HG03521 (cell line): Measurements from ENCODE around the gene INSC.

Source experiments
- ATAC-seq: cut with Tn5 transposase; IDR thresholded peaks from one replicate; pipeline ENCODE4 v1.9.1; 2021; ENCODE audit warnings: mild to moderate bottlenecking, moderate library complexity; ENCODE audit not compliant: unreplicated experiment

The INSC gene

DNA sequence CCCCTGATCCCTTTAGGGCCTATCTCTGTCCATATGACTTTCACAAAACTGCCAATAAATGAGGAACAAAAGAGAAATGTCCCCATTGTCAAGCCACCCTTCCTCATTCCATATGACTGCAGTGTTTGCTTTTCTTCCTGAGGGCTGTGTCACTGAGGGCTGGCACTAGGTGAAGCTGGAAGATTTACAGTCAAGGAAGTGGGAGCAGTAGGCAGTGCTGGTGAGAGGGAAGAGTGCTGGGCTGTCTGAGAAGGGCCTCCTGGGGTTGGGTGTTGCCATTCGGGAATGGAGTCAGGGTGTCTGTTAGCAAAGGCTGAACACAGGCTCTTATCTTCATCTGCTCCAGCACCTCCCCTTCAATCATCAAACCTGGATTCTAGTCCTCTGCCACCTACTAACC, 30.9 kb downstream of the INSC start:
- no peak for ATAC-seq

DNA sequence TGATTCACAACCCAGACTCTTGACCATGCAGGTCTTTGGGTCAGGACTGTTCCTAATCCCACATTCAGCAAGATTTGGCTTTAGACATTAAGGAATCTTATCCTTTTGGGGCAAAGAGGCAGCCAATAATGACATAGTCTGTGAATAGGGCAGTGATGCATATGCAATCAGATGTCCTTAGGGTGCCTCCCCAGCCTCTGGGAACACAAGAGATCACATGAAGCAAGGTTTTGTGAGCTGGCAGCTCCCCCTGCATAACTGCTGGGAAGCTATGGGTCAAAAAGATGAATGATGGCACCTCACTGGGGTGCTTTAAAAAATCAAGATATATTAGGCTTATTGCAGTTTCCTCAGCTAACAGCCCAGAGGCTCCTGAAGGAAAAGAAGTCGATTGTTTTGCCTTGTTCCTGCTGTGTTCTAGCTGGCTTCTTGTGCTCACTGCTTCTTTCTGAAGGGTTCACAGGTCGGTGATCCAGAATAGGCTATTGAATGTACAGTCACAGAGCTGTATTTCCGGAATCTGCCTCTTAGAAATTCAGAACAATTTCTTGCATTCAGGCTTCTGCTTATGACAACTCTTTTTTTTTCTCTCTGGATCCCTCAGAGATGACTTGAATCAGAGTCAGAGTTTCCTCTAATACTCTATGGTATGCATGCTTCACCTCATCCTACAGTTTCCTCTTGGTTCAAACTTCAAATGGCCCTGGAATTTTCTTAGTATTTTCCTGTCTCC, 31.7 kb downstream of the INSC start:
- no peak for ATAC-seq

DNA sequence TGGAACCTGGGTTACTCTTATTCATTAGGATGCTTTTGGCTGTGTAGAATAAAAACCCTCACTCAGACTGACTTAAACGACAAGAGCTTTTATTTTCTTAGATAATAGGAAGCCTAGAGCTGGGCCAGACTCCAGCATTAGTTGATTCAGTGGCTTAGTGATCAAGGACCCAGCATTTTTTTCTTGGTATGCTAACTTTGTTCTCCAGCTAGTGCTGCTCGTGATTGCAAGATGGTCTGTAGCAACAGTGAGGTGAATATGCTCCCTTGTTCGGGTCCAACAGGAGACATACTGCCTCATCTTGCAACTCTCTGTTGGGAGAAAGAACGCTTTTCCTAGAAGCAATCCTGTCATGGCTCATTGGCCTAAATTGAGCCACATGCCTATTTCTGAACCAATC, 33.4 kb downstream of the INSC start:
- ATAC-seq: no peak

DNA sequence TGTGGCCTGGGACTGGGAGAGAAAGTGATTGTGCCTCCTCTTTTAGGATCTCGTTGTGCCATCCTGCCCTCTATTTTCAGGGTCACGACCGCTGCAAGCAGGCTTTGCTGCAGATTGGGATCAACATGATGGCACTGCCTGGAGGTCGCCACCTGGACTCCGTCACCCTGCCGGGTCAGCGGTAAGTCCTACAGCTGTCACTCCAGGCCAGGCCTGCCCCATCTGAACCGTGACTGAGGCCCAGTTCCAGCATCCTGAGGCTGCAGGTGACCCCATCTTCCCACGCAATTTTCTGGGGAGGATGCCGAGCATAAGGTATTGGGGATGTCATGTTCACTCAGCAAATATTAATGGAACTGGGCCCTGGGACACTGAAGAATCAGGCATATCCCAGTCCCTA, 34.3 kb downstream of the INSC start:
- no peak for ATAC-seq

DNA sequence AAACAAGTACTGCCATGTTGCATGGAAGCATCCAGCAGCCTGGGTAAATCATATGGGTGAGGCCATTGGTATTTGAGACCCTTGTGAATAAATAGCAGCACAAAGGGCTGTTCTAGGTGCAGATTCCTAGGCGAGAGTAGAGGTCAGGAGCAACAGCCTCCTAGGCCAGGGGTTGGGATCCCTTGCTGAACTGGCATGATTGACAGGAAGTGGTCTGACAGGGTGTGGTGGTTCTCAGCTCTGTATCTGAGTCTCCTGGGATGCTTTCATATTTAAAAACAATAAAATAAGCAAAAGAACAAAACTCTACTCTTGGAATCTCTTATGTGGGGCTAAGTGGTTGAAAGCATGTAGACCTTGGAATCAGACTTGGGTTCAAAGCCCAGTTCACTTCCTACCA, 35.8 kb downstream of the INSC start:
- no peak for ATAC-seq

DNA sequence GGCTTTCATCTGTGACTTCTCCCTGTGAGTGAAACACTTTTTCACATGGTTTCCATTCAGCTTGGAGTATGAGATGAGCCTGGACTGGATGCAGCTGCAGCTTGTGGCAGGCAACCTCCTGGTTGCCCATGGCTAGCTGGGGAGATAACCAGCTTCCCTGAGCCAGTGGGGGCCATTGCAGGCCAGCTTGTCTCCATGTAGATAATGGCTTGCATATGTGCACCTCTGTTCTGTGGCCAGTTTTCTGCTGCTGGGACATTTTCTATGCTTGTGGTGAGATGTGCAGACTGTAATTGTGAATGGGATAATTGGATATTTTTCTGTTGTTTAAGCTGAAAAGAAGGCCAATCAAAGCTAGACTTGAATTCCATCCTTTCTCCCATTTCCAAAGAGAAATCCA, 38.5 kb downstream of the INSC start:
- ATAC-seq: no peak

DNA sequence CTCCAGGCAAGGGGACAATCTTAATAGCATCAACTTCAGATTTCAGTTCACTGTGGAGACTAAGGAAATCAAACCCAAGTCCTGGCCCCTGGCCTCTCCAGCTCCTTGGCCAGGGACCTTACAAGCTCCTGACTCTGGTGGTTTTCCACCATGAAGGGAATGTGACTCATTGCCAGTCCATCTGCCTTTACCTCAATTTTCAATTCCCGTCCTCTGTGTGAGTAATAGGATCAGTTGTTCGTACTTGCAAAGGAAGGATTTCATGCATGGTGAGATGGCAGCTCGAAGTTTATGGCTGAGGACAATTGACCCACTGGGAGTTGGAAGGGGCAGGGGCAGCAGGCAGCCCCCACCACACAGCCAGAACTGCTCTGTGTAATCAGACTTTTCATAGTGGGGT, 42.5 kb downstream of the INSC start:
- ATAC-seq: no peak

DNA sequence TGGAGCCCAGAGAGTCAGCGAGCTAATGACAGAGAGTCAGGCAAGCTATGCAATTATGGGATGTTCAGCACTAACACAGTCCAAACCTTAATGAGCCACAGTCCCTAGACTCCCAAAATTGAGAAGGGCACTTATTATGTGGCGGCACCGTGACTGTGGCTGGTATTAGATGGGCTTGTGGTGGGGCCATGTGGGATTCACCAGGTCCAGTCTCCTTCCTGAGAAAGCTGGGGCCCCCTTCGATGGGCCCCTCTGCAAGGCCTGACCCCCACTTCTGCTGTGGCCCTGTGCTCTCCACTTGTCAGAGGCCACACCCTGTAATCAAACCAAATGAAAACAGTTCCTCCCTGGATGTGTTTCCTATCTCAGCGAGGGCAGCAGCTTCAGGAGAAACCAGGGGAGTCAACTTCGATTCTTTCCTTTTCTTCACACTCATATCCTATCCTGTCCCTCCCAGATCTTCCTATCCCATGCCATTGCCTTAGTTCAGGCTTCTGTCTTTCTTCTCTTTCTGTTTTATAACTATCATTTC, 42.9 kb downstream of the INSC start:
- ATAC-seq: no peak

DNA sequence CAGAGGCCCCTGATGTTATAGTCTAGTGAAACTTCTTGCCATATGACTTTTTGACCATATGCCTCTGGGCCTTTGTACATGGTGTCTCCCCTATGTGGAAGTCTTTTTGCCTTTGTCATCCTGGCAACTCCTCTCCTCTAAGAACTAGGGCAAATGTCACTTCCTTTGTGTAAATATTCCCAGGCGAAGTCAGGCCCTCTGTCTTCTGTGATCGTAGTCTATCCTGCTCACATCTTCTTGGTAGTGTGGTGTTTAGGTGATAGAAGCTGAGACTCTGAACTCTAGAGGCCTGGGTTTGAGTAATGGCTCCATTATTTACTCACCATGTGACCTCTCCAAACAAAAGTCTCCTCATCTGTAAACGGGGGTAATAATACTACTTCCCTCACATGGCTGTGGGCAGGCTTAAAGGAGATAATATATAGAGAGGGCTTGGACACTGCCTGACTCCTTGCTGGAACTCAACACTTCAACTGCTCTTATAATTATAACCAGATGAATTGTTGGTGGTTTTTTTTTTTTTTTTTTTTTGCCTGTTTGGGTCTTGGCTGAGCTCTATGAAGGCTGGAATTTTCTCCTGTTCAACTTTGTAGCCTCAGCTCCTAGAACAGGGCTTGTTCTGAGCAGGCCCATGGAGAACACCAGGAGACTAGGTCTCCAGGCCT, 43.8 kb downstream of the INSC start:
- ATAC-seq: no peak

DNA sequence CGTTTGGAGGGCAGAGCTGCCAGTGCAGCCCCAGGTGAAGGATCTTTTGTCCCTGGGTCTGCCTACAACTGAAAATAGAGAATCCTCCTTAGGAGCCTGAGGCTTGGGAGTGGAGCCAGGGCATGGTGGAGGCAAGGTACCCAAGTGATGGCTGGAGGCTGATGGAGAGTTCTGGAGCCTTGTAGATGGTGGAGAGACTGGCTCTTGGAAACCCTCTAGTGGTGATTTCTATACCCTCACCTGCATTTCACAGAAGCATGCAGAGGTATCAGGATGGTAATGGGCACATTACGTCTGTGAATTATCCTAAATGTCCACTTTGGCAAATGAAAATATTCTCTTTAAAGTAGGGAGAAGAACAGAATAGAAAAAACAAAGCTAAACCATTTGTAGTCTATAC, 44.4 kb downstream of the INSC start:
- peak; percentile 89 for ATAC-seq

DNA sequence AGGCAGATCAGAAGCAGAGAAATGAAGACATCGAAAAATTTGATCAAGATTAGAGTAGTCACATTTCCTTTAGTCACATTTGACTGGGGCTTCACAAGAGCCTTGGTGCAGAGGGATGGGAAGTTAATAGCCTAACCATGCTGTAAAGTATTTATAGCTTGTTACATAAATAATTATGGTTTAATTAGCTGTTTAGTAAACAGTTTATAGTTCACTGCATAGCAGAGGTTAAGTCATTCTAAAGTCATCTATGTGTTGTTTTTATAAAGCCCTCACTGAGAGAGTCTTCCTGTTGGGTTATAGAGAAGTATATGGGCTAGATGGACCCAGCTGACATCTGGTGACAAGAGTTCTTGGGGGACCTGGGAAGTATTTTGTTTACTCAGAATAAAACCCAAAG, 47.1 kb downstream of the INSC start:
- ATAC-seq: no peak

DNA sequence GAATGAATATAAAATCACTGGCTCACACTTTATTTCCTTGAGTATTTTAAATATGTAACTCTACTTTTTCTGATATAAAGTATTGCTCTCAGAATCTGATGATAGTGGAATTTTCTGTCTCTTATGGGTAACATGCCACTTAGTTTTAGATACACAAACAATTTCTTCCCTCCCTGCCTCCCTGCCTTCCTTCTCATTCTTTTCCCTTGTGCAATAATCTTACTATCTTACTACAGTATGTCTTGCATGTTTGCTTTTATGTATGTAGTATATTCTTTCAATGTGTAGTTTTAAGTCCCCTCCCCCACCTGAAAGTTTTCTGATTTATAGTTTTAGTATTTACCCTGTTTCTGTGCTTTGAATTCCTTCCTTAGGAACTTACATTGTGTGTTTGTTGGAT, 48.4 kb downstream of the INSC start:
- no peak for ATAC-seq

DNA sequence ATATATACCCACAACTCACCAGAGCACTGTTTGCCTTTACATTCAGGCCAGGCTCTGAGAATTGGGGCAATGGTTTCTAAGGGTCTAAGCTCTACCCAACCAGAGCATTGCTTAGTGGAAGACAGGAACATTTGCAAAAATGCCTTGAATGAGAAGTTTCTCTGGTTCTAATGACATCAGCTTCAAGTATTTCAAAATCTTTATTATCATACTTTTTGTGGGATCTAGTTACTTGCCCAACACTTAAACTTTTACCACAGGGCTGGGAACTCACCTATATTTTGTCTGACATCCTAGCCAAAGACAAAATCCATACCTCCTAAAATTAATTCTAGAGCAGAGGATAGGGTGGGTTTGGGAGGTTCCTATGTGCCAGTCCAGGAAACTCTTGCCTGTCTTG, 51.5 kb downstream of the INSC start:
- no peak for ATAC-seq

DNA sequence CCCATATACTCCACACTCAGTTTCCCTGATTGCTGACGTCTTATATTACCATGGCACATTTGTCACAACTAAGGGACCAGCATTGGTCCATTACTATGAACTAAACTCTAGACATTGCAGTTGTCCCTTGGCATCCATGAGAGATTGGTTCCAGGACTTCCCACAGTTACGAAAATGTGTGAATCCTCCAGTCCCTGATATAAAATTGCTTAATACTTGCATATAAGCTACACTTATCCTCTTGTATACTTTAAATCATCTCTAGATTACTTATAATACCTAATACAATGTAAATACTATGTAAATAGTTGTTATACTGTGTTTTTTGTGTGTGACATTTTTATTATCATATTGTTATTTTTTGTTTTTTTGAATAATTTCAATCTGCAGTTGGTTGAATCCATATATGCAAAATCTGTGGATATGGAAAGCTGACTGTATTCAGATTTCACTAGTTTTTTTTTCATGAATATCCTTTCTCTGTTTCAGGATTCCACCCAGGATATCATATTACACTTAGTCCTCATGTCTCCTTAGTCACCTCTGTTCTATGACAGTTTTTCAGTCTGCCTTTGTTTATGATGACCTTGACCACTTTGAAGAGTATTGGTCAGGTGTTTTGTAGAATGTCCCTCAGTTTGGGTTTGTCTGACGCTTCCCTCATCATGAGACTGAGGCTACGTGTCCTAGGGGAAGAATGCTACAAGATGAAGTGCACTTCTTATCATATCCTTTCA, 55.3 kb downstream of the INSC start:
- no peak for ATAC-seq

DNA sequence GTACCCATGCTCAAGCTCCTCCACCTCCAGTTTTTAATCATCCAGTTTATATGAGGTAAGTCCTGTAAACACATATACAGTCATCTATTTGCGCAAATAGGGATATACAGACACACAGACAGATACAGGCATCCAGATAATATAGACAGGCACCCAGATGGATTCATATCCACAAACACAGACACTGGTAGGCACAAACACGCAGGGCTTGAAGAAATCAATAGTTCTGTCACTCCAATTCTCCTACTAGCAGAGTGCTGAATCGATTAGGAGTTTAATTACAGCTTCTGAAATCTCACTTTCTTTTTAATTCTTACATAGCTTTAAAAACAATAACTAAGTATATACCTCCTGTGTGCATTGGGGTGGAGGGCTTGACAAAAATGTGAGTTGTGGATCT, 56.0 kb downstream of the INSC start:
- ATAC-seq: no peak

DNA sequence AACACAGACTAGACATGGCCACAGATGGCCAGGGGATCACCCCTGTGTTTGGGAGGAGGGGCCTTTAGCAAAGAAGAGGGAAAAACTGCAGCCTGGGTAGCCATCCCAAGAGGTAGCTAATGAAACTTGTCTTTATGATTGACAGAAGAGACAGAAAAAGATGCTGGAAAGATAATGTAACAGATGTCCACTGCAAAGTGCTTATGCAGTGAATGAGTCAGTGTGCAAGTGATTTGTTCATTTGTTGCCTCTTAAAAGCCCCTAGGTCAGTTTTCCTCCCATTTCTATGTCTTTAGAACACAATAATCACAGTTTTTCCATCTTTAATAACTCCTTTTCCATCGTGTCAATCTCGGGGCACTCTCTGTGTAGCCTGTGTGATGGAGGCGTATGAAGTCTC, 57.2 kb downstream of the INSC start:
- ATAC-seq: no peak

DNA sequence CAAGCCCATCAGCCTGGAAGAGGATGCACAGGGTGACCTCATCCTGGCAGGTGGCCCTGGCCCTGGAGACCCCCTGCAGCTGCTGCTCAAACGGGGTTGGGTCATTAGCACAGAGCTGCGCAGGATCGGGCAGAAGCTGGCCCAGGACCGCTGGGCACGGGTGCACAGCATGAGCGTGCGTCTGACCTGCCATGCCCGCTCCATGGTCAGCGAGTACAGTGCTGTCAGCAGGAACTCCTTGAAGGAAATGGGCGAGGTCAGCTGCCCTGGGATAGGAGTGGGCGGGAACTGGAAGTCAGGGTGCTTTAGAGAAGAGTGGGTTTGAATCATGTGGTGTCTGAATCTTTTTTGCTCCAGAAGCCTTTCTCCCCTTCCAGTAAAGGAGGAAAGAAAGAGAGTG, 61.1 kb downstream of the INSC start:
- no peak for ATAC-seq

DNA sequence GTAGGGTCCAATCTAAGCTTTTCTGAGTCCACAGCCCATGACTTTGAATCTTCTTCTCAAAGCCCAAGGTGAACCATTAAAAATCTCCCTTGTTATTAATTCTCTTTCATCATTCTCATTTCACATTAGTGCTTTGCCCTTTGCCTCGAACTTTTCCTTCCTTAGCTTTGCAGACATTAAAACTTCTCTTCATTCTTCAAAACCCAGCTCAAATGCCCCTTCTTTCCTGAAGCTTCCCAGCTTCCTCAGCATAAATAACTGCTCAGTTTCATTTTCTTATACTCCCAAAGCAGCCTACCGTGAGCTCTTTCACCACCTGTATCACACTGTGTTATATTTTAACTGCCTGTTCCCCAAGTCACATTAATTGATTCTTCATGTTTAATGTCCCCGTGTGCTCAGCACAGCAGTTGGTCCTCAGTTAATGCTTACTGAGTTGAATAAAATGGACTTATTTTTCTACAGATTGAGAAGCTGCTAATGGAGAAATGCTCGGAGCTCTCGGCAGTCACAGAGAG, 62.0 kb downstream of the INSC start:
- no peak for ATAC-seq

DNA sequence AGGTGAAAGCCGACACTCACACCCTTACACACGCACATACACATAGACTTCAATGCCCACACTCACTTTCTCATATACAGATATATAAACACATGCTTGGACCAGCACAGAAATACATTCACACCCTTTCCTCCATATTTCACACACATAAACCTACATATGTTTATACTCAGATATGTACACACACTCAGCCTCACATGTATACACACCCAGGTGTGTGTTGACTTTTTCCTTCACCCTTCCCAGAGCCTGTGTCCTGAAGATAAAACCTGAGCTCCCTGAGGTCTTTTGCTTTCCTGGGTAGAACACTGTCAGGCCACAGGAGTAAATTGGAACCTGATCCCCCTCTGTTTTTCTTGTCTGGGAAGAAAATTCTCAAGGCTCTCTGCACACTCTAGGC, 62.8 kb downstream of the INSC start:
- no peak for ATAC-seq

DNA sequence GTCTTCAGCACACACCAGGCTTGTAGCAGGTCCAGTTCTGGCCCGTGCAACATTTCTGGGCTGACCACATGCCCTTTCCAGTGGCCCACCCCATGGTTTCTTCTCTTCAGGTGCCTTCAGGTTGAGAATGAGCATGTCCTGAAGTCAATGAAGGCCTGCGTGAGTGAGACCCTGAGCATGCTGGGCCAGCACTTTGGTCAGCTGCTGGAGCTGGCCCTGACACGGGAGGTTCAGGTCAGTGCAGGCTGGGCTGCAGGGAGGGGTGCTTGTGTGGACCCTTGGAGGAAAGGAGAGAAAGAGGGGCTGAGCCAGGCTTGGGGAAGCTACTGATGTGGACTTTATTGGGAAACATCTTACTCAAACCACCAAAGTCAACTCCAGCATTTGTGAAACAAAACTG, 63.5 kb downstream of the INSC start:
- no peak for ATAC-seq

DNA sequence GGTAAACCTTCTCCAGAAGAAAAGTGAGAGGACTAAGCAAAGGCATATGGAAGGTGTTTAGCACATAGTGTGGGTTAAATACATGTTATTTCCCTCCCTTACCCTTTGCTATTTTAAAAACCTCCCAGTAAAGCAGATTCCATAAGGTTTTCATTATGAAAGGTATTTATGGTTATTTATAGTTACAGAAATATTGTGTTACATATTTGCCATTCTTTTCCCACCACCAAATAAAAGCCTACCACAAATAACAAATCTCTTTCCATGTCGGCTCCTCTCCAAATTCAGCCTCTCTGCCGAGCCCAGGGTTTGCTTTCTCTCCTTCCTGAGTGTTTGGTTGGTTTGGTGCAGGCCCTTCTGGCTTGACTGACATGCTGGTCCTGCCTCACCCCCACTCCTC, 64.4 kb downstream of the INSC start:
- ATAC-seq: no peak
